T-helper 9 cell (primary cell): ENCODE data around the gene CFAP77.

Experiments used
- DNase-seq: peaks from one replicate; pipeline ENCODE4 v3.0.0-alpha.2; 2020

The CFAP77 gene

GRCh38 chr9:132584601-132585560 lies 174.9 kb downstream of the CFAP77 start:
- no peak for DNase-seq

DNA sequence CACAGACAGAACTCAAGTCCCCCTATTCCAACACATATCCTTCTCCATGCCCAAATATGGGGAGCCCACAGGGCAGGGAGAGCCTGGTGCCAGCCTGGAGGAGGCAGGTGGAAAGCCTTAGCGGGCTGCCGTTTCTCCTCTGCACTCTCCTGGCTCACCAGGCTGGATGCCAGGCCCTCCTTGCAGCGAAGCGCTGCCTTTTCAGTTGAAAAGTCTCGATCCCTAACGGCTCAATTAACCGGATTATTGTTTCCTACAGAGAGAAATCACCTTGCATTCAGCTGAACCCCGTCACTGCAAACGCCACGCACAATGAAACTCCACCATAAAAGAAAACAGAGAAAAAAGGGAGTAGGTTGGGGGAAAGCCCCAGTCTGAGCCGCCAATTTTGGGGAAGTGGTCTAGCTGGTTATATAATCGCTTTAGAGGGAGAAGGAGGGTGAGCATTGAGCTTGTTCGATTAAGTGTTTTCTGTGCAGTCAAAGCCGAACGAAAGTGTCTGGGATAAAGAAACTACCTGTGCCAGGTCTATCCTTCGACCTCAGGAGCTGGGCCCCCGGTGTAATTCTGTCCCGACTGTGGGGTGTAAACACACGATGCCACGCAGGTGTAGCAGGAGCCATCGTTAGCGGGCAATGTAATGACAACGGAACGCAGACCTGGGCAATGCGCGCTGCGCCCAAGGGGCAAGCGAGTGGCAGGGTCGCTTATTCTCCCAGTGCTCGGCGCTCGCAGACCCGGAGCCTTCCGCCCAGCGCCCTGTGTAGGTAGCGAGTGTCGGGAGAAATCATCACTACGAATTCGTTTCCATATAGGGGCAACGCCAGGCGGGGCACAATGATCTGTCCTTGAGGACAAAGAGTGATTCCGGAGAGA lies 176.2 kb downstream of the CFAP77 start:
- DNase-seq, result no peak

GRCh38 chr9:132586830-132587591 lies 177.0 kb downstream of the CFAP77 start:
- no peak for DNase-seq

DNA sequence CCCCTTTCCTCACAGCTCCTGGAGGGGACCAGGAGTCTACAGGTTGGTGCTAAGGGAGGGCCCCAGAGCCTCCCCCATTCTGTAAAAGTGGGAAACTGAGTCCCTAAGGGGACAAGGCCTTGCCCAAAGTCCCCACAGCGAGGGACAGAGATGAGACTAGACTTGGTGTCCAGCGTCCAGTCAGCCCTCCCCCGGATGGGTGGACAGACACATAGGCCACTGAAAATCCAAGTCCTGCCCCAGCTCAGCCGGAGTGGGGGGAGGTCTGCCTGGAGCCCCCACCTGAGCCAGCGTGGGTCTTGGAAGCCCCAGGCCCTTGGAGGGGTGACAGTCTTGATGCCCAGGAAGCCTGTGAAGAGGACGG lies 177.6 kb downstream of the CFAP77 start:
- no peak for DNase-seq

GRCh38 chr9:132588098-132588497 lies 178.1 kb downstream of the CFAP77 start:
- no peak for DNase-seq

DNA sequence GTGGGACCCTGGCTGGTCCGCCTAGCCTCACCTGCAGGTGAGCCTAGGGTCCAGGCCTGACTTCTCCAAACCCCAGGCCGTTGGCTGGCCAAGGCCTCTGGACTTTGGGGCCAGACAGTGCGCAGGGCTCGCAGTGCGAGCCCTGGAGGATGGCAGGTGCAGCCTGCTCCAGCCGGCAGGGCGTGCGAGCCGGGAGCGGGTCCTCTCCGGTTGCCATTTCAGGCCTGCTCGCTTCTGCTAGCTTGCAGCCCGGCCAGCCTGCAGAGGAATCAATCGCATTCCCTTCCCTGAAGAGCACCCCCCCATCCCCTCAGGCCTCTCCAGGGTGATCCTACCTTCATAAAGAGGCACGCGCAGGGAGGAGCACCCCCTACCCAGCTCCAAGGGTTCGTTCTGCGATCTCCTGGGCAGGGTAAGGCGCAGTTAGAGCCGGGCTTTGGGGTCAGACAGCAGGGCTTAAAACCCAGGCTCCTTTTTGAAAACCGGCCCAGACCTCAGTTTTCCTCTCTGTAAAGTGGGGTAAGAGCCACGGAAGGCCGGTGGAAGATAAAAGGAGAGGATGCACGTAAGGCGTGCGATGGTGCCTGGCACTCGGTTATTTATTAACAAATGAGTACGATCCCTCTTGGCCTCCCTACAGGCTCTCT lies 178.6 kb downstream of the CFAP77 start:
- no peak for DNase-seq

GRCh38 chr9:132589148-132590036 lies 179.4 kb downstream of the CFAP77 start:
- no peak for DNase-seq

DNA sequence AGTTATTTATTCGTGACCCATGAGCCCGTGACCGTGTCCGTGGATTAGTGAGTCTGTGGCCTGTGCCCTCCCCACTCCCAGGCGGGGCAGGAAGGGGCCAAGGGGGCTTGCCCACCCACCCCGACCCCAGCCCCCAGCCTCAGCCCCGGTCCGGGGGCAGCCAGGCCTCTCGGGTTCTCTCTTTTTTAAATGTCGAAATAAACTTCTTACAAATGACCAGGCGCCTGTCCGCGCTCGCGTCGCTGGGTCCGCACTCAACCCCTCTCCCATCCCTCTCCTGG lies 180.0 kb downstream of the CFAP77 start:
- DNase-seq, result no peak

GRCh38 chr9:132590318-132591182 lies 180.5 kb downstream of the CFAP77 start:
- no peak for DNase-seq

- DNase-seq, result no peak
Measured at GRCh38 chr9:132591244-132591643, 181.2 kb downstream of the CFAP77 start.

GRCh38 chr9:132591751-132592314 lies 181.8 kb downstream of the CFAP77 start:
- DNase-seq, result no peak

DNA sequence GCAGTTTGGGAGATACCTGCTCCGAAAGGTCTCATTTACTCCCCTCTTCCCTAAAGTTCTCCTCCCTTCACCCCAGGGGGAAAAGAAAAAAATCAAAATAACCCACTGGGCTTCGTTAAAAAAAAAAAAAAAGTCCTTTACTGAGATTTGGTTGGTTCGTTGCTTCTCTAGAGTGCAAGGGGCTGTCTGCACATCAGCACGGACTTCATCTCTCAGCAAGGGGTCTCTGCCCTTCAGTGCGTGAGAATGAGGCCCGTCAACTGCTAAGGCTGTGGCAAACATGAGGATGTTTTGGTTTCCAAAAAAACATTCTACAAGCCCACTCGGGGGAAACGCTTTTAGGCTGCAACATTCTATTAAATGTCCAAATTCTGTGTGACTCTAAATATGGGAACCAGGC lies 182.4 kb downstream of the CFAP77 start:
- DNase-seq, result no peak

- no peak for DNase-seq
Measured at GRCh38 chr9:132594412-132594811, 184.4 kb downstream of the CFAP77 start.

- no peak for DNase-seq
Measured at GRCh38 chr9:132595319-132595718, 185.3 kb downstream of the CFAP77 start.

DNA sequence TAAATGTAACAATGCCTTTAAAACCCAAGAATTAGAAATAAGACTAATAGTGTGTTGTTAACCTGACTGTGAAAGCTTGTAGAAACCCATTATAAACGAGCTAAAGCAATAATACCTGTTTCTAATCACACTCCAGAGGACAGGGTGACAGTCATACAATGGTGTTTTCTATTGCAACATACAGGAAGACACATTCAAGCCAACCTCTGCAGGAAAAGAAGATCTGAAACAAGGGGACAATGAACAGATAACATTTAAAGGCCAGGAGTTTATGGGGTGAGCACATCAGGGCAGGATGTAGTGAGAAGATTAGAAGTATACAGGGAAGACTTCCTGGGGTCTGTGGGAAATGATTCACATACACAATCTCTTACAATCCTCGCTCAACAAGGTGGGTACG lies 186.2 kb downstream of the CFAP77 start:
- no peak for DNase-seq

DNA sequence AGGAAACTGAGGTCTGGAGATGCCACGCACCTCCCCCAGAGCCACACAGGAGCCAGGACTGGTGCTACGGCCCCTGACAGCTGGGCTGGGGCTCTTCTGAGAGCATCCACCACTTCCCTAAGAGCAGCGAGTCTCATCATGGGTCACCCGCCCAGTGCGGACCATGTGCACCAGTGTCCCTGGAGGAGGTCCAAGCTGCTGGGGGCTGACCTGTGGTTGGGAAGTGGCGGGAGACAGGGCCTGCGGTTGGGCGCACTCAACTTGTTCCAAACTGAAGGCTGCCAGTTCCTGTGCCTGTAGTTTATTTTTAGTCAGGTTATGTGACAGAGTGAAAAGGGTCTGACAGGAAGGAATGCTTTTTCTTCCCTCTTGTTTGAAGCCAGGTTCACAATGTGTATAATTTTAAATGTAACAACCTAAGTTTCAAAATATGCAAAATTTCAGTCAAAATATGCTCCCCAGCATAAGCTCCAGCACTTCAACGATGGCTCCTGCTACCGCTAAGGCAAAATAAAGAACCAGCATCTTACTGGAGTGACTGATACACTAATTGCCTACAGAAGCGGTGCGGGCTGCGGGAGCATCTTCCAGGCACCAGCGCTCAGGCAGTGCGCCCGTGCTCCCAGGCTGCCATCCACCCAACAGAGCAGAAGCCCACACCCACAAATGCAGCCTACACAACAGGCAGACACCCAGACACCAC lies 187.2 kb downstream of the CFAP77 start:
- DNase-seq, result no peak

DNA sequence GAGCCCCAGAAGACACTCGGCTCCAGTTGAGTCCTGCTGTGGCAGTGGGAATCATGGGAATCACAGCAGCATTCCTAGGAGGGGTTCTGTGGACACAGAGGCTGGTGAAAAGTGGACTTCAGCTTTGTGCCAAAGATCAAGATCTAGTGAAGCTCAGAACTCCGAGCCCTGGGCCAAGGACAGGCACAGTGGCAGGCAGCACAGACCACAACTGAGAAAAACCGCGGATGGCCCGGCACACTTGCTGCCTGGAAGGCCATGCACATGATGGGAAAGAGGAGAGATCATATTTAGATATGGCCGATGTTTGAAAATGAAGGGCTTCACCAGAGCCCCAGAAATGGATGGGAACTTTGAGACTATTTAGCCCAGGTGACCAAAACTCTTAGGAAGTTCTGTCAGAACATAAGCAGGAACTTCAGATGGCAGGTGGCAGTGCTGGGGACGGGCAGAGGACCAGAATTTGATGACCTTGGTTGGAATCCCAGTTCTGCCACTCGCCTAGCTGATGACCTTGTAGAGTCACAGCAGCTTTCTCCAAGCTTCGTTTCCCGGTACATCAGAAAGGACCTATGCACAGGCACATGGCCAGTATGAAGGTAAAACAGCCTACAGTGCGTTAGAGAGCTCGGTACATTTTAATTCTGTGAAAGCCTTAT lies 190.4 kb downstream of the CFAP77 start:
- no peak for DNase-seq

DNA sequence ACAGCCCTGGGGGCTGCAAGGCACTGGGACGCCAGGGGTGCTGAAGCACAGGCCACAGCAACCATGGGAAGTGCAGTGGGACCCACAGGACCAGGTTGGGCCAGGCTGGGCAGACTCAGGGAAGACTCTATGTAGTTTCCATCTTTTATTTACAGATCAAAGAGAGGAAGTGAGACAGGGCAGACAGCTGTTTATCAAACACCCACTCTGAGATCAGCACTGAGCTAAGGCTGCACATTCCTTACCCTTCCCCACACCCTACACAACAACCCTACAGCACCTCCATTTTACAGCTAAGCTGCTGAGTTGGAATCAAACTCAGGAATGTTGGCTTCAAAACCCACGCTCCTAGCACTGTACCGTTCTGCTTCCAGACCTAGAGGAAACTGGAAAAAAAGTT lies 192.2 kb downstream of the CFAP77 start:
- no peak for DNase-seq

- DNase-seq, result no peak
Measured at GRCh38 chr9:132605387-132605786, 195.4 kb downstream of the CFAP77 start.
